COLO829 (cell line): ENCODE measurements around the gene MAP3K5.
"Not testable (repeated sequence)": the region's sequence is repeated elsewhere in the genome, so short reads cannot be mapped to it uniquely, and the experiment has no call there.

Experiments
- DNase-seq: peaks from one replicate; pipeline ENCODE4 v3.0.0; 2012; ENCODE audit warnings: low spot score

Gene MAP3K5

GRCh38 chr6:136609873-136610706, 182.2 kb downstream of the MAP3K5 start:
- peak; percentile 91 for DNase-seq

- no peak for DNase-seq
Measured at GRCh38 chr6:136608991-136609390, 183.3 kb downstream of the MAP3K5 start.

- DNase-seq: peak; percentile 15
Measured at GRCh38 chr6:136607932-136608772, 184.1 kb downstream of the MAP3K5 start.

GRCh38 chr6:136607204-136607931, 184.9 kb downstream of the MAP3K5 start:
- no peak for DNase-seq

GRCh38 chr6:136604928-136605510, 187.3 kb downstream of the MAP3K5 start:
- no peak for DNase-seq

- DNase-seq: no peak
Measured at GRCh38 chr6:136604328-136604825, 187.9 kb downstream of the MAP3K5 start.

GRCh38 chr6:136600818-136601217, 191.5 kb downstream of the MAP3K5 start:
- no peak for DNase-seq

- DNase-seq: no peak
Measured at GRCh38 chr6:136599329-136600011, 192.8 kb downstream of the MAP3K5 start.

GRCh38 chr6:136598048-136598447, 194.2 kb downstream of the MAP3K5 start:
- DNase-seq: no peak

- no peak for DNase-seq
Measured at GRCh38 chr6:136594671-136595070, 197.6 kb downstream of the MAP3K5 start.

GRCh38 chr6:136593748-136594490, 198.4 kb downstream of the MAP3K5 start:
- DNase-seq: peak; percentile 81

- no peak for DNase-seq
Measured at GRCh38 chr6:136592930-136593673, 199.2 kb downstream of the MAP3K5 start.

GRCh38 chr6:136591617-136592016, 200.7 kb downstream of the MAP3K5 start:
- DNase-seq: no peak

GRCh38 chr6:136590846-136591245, 201.4 kb downstream of the MAP3K5 start:
- DNase-seq: not testable (repeated sequence)

- no peak for DNase-seq
Measured at GRCh38 chr6:136587527-136587926, 204.8 kb downstream of the MAP3K5 start.

- no peak for DNase-seq
Measured at GRCh38 chr6:136586295-136586694, 206.0 kb downstream of the MAP3K5 start.

- DNase-seq: not testable (repeated sequence)
Measured at GRCh38 chr6:136585523-136585922, 206.8 kb downstream of the MAP3K5 start.

GRCh38 chr6:136584290-136584689, 208.0 kb downstream of the MAP3K5 start:
- DNase-seq: not testable (repeated sequence)

GRCh38 chr6:136582711-136583471, 209.4 kb downstream of the MAP3K5 start:
- DNase-seq: peak; percentile 40
